B cell (primary cell): Measurements from ENCODE around the gene PPP2R2D.

Experiments used
- CTCF ChIP-seq: fragments of 200-600 bp; IDR thresholded peaks from one replicate; pipeline ENCODE4 v1.8.0; 2022; ENCODE audit warnings: antibody characterized with exemption, mild to moderate bottlenecking
- EZH2 ChIP-seq: IDR thresholded peaks from 2 replicates; pipeline ENCODE4 v1.6.1; 2012; ENCODE audit warnings: borderline replicate concordance, low read depth, mild to moderate bottlenecking, moderate library complexity, low read length; ENCODE audit not compliant: insufficient read depth, poor library complexity, severe bottlenecking

- TF ChIP-seq EZH2, result no peak
- TF ChIP-seq CTCF, result no peak
These were observed 18.7 kb upstream of the PPP2R2D start for GRCh38 chr10:131882151-131882550.
